Stimulated activated CD4-positive, alpha-beta T cell treated with anti-CD3 and anti-CD28 coated beads, Interleukin-4, amount 100 ng/mL, for 1 hour (primary cell): Measurements from ENCODE around the gene LGALS7.
"Not testable (repeated sequence)": the region's sequence is repeated elsewhere in the genome, so short reads cannot be mapped to it uniquely, and the experiment has no call there.

ENCODE experiments used
- DNase-seq: peaks from one replicate; pipeline ENCODE4 v3.0.0-alpha.2; 2020

Gene LGALS7

DNA sequence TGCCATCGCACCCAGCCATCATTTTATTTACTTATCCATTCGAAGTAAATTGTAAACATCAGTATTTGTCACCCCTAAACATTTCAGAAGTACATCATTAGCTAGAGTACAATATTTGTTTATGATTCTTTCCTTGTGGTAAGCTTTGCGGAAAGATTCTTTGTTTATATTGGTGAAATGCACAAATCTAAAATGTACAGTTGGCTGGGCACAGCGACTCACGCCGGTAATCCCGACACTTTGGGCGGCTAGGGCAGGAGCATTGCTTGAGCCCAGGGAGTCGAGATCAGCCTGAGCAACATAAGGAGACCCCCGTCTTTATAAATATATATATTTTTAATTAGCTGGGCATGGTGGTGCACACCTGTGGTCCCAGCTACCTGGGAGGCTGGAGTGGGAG, 25.8 kb upstream of the LGALS7 start:
- no peak for DNase-seq

DNA sequence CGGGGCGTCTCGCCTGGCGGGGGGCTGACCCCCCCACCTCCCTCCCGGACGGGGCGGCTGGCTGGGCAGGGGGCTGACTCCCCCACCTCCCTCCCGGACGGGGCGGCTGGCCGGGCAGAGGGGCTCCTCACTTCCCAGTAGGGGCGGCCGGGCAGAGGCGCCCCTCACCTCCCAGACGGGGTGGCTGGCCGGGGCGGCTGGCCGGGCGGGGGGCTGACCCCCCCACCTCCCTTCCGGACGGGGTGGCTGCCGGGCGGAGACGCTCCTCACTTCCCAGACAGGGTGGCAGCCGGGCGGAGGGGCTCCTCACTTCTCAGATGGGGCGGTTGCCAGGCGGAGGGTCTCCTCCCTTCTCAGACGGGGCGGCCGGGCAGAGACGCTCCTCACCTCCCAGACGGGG, 24.5 kb upstream of the LGALS7 start:
- not testable (repeated sequence) for DNase-seq

DNA sequence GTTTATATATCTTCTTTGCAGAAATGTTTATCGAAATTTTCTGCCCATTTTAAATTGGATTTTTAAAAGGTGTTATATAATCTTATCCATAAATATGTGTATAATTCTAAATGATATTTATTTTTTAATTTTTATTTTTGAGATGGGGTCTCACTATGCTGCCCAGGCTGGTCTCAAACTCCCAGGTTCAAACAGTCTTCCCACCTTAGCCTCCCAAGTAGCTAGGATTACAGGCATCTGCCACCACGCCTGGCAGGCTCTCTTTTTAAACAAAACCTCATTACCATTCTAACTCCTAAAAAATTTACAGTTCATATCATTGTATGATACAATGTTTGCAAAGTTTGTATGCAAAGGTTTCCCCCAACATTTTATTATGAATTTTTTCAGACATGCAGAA, 22.8 kb upstream of the LGALS7 start:
- DNase-seq: no peak

DNA sequence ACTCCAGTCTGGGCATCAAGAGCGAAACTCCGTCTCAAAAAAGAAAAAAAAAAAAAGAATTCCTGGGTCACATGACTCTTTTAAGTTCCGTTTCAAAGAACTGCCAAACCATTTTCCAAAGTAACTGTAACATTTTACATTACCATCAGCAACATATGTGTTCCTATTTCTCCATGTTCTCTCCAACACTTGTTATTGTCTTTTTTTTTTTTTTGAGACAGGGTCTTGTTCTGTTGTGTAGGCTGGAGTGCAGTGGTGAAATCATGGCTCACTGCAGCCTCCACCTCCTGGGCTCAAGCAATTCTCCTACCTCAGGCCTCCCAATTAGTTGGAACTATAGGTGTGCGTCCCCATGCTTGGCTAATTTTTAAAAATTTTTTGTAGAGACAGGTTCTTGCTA, 22.2 kb upstream of the LGALS7 start:
- DNase-seq: no peak

DNA sequence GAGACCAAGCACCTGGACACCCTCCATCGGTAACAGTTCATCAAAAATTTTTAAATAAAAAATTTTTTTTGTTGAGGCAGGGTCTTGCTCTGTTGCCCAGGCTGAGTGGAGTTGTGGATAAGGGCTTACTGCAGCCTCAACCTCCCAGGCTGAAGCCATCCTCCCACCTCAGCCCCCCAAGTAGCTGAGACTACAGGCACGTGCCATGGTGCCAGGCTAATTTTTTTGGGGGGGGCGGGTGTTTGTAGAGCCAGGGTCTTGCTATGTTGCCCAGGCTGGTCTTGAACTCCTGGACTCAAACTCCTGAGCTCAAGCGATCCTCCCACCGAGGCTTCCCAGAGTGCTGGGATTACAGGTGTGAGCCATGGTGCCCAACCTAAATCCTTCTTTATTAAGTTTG, 20.4 kb upstream of the LGALS7 start:
- no peak for DNase-seq

DNA sequence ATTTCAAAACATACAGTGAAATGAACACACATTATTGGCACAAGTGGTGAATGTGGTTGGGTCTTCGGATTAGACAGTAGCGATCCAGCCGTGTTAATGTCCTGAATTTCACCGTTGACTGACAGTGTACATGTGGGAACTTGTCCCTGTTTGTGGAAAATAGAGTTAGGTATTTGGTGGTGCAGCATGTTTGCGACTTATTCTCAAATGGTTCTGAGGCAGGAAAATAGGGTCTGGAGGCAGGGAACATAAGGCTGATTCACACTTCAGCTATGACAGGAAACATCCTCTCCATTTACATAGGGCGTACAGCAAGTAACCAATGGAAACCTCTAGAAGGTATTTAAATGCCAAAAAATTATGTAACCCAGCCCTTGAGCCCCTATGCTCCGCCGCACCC, 19.9 kb upstream of the LGALS7 start:
- DNase-seq: no peak

DNA sequence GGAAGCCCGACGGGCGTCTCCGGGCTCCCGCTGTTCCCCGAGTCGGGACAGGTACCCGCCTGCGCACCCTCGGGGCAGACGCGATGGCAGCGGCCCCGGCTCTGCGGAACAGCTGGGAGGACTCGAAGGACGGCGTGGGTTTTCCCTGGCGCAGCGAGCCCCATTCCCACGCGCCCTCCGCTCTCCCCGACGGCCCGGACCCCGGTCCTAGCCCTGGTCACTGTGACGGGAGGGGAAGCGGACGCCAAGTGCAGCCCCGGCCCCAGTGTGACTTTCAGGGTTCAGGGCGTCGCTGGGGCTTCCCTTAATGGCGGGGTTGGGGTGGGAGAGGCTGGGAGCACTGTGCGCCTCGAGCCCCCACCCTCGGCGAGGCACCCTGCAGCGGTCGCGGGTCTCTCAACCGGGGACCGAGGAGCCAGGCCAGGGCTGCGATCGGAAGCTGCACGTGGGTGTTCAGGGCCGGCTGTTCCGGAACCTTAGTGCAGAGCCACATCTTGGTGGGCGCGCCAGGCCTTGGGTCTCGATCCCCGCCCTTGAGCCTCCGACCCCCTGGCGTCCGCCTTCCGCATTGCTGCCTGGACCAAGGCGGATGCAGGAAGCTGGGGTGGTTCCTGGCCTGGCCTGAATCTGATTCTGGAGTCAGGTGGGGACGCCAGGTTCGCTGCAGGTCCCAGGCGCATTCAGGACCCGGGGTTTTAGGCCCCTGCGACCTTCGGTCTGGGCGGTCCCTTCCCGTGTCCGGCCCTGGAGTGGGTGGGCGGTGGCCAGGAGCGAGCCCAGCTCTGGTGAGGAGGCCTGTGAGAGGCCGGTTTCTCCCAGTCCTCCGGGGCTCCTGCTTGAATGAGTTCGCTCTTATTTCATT, 19.2 kb upstream of the LGALS7 start:
- peak; percentile 46 for DNase-seq

DNA sequence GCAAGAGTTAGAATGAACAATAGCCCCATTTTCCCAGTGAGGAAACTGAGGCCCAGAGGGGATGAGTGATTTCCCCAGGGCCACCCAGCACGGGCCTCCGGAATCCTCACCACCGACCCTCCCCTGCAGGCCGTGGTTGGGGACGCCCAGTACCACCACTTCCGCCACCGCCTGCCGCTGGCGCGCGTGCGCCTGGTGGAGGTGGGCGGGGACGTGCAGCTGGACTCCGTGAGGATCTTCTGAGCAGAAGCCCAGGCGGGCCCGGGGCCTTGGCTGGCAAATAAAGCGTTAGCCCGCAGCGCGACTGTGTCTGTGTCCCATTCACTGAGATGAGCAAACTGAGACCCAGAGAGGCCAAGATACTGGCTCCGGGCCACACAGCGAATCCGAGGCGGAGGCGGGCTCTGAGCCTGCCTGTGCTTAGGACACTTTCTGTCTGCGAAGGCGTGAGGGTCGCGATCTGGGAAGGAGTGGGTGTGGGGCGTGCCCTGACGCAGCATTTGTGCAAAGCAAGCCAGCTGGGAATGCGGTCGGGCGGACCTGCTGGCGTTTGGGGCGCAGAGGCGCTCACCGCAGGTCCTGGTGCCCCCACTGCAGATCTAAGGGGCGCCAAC, 18.2 kb upstream of the LGALS7 start:
- DNase-seq: not testable (repeated sequence)

DNA sequence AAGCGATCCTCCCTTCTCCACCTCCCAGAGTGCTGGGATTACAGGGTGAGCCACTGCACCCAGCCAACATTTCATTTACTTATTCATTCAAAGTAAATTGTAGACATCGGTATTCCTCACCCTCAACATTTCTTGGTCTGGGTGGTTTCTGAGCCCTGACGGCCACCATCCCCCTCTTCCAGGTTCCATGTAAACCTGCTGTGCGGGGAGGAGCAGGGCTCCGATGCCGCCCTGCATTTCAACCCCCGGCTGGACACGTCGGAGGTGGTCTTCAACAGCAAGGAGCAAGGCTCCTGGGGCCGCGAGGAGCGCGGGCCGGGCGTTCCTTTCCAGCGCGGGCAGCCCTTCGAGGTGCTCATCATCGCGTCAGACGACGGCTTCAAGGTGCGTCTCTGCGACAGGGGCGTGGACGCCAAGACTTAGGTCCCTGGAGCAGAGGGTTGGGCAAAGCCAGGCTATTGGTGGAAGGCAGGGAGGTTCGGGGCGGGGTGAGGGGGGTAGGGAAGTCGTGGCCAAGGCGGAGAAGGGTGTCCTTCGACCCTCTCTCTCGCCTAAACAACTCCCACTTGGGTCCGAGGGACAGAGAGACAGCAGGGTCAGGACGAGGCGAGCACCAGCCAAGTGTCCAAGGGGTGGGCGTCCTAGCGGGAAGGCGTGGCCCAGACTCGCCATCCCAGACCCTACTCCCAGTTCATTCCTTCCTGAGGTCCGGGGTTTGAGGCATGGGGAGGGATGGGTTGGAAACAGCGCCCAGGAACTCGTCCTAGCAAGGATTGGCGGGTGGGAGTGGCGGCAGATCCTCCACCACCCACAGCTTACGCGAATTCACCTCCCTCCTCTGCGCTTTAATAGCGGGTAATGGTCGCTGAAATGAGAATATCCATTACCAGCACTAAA, 17.4 kb upstream of the LGALS7 start:
- not testable (repeated sequence) for DNase-seq

DNA sequence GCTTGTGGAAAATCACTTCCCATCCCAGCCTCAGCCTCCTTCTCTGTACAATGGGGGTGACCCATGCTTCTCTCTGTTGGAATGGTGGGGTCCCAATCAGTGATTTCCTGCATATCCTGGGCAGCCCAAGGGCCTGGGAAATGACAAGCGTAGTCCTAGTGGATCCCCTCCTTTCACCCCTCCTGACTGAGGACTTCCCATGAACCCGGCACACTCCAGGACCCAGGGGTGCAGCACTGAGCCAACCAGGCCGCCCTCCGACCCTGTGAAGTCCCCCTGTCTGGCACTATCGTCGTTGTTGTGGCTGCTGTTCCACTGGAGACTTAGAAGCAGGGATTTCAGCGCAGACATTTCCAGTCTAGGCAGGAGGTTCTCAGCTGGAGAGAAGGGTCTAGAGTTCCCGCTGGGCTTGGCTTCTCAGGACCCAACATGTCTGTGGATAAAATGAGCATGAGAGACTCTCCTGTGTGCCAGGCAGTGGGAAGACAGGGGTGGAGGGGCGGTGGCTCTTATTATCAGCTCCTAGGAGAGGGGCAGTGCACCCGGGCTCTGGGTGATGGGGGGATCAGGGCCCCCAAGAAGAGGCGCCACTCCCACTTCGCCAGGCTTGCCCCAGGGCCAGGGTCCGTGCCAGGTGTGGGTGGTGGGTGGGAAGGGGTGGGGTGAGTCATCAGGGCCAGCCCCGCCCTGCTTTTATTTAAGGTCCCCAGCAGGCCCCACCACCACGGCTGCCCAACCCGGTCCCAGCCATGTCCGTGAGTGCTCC, 15.3 kb upstream of the LGALS7 start, which contains the start of gene LGALS7B:
Gene LGALS7B (plus strand): TSS at position 723 of the 766 bp plus-strand sequence. CDS start 27 bp downstream, at position 750.
- no peak for DNase-seq

DNA sequence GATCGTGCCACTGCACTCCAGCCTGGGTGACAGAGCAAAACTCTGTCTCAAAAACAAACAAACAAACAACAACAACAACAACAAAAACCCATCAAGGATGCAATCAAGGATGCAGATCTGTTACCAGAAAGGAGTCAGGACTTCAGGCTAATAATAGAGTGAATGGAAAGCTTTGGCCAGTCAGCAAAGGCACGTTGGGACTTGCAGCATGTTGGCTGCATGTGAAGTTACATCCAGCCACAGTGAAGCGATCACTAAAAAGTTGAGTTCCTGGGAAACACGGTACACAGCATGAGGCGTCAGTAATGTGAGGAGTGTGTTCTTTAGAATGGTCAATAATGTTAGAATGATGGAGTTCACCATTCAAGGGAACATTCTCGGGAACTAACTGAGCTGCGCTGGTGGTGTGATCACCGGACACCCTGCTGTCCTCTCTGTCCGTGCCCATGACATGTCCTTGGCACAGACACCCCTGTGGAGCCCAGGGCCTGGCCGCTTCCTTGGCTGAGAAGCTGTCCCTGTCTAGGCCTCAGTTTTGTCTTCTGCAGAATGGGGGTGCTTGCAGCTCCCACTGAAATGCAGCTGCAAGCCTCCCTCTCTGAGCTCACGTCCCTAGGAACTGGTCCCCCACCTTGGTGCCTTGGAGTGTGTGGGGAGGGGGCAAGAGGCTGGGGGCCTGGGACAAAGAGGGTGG, 13.4 kb upstream of the LGALS7 start:
- no peak for DNase-seq

DNA sequence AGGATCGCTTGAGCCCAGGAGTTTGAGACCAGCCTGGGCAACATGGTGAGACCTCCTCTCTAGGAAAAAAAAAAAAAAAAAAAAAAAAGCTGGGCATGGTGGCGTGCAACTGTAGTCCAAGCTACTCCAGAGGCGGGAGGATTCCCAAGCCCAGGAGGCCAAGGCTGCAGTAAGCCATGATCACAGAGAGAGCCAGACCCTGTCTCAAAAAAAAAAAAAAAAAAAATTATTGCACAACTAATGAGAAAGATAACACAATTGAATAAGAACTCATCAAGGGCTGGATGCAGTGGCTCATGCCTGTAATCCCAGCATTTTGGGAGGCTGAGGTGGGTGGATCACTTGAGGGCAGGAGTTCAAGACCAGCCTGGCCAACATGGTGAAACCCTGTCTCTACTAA, 12.7 kb upstream of the LGALS7 start:
- DNase-seq: not testable (repeated sequence)

DNA sequence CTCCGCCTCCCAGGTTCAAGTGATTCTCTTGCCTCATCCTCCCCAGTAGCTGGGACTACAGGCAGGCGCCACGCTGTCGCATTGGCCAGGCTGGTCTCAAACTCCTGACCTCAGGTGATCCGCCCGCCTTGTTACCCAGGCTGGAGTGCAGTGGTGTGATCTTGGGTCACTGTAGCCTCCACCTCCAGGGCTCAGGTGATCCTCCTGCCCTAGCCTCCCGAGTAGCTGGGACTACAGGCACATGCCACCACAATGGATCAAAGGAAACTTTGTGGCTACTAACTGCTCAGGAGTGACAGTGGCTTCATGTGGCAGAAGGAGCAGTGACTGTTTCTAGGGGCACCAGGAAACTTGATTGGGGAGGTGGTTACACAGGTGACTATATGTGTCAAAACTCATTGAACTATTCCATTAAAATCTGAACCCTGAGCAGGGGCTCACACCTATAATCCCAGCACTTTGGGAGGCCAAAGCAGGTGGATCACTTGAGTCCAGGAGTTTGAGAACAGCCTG, 11.9 kb upstream of the LGALS7 start:
- DNase-seq: no peak

DNA sequence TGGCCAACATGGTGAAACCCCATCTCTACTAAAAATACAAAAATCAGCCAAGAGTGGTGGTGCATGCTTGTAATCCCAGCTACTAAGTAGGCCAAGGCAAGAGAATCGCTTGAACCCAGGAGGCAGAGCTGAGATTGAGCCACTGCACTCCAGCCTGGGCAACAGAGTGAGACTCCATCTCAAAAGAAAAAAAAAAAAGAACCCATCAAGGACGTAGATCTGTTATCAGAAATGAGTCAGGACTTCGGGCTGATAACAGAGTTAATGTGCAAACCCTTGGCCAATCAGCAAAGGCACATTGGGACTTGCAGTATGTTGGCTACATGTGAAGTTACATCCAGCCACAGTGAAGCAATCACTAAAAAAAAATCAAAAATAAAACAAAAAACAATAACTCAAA, 10.9 kb upstream of the LGALS7 start:
- no peak for DNase-seq

DNA sequence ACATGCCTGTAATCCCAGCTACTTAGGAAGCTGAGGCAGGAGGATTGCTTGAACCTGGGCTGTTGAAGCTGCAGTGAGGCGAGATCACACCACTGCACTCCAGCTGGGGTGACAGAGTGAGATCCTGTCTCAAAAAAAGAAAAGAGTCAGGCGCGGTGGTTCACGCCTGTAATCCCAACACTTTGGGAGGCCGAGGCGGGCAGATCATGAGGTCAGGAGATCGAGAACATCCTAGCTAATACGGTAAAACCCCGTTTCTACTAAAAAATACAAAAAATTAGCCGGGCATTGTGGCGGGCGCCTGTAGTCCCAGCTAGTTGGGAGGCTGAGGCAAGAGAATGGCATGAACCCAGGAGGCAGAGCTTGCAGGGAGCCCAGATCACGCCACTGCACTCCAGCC, 8.9 kb upstream of the LGALS7 start:
- DNase-seq: not testable (repeated sequence)

DNA sequence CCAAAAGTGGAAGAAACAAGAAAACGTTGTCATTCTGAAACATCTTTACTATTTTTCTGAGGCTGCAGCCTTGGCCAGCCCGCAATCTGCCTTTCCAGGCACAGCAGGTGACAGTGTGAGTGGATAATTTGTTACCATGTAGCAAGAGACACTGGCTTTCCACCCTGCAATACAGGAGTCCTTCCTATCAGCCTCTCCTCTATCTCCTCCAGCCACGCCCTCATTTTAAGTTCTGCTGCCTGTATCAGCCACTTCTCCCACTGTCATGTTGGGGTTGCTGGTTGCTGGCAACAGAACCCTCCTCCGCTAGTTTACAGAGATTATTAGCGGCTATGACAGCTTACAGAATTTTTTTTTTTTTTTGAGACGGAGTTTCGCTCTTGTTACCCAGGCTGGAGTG, 7.7 kb upstream of the LGALS7 start:
- no peak for DNase-seq

DNA sequence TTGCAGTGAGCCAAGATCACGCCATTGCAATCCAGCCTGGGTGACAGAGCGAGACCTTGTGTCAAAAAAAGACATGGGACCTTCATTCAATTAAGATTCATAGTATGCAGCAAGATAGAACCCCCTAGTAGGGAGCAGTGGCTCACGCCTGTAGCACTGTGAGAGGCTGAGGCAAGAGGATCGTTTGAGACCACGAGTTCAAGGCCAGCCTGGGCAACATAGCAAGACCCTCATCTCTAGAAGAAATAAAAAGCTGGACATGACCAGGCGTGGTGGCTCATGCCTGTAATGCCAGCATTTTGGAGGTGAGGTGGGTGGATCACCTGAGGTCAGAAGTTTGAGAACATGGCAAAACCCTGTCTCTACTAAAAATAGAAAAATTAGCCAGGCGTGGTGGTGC, 7.1 kb upstream of the LGALS7 start:
- no peak for DNase-seq

DNA sequence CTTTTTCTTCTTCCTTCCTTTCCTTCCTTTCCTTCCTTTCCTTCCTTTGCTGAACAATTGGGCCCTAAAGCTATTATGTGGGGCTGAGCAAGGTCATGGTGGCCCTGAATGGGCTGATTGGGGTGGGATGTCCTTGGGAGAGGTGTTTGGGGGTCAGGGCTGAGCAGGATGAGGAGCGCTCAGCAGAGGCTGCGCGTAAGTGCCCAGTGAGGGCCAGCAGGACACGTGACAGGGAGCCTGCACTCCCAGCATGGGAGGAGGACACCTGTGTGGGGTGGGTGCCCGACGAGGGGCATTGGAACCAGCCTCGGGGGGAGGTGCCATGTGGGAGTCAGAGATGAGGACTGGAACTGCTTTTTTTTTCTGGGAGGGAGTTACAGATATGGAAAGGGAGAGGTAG, 5.4 kb upstream of the LGALS7 start:
- DNase-seq: no peak

DNA sequence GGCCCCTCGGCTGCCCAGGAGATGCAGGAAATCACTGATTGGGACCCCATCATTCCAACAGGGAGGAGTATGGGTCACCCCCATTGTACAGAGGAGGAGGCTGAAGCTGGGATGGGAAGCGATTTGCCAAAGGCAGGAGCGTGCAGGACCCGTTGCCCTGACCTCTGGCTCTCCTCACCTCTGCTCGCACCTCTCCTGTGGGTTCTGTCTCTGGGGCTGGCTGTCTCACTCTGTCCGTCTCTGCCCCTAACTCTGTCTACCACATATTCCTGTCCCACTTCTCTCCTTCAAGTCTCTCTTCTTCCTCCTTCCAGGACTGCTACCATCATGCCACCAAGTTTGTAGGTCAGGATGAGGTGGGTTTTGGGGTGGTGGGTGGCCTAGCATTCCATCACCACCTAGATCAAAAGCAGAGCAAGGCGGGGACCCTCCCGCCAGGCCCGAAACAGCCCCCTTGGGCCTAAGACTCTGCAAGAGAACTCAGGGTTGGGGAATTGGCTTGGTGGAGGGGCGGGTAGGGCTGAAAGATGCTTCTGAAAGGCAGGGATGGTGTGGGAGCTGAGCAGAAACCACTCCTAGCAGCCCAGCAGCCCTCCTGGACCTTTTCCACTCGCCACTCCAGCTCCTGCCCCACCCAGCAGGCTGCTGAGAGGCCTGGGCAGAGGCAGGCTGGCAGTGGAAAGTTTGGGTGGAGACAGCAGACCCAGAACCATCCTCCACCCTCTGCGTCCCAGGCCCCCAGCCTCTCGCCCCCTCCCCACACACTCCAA, 1.0 kb upstream of the LGALS7 start:
- no peak for DNase-seq

DNA sequence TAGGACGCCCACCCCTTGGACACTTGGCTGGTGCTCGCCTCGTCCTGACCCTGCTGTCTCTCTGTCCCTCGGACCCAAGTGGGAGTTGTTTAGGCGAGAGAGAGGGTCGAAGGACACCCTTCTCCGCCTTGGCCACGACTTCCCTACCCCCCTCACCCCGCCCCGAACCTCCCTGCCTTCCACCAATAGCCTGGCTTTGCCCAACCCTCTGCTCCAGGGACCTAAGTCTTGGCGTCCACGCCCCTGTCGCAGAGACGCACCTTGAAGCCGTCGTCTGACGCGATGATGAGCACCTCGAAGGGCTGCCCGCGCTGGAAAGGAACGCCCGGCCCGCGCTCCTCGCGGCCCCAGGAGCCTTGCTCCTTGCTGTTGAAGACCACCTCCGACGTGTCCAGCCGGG, 1.7 kb downstream of the LGALS7 start:
- DNase-seq: not testable (repeated sequence)

DNA sequence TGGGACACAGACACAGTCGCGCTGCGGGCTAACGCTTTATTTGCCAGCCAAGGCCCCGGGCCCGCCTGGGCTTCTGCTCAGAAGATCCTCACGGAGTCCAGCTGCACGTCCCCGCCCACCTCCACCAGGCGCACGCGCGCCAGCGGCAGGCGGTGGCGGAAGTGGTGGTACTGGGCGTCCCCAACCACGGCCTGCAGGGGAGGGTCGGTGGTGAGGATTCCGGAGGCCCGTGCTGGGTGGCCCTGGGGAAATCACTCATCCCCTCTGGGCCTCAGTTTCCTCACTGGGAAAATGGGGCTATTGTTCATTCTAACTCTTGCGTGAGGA, 2.4 kb downstream of the LGALS7 start:
- not testable (repeated sequence) for DNase-seq
